SH-SY5Y (cell line): Measurements from ENCODE around the gene DIAPH1.

Experiments used
- GATA2 ChIP-seq: IDR thresholded peaks from 2 replicates; pipeline ENCODE4 v1.6.1; 2011; ENCODE audit warnings: mild to moderate bottlenecking, low read depth, low read length
- GATA3 ChIP-seq: IDR thresholded peaks from 2 replicates; pipeline ENCODE4 v1.6.1; 2011; ENCODE audit warnings: low read depth, mild to moderate bottlenecking, low read length, moderate library complexity

GRCh38 chr5:141560725-141561483, 57.9 kb downstream of the DIAPH1 start:
- TF ChIP-seq GATA2: 0 out of 2 replicates have a peak, but pooled peaks have one; percentile 11
- TF ChIP-seq GATA3: no peak
